NCI-H1930 (cell line): ENCODE measurements around the gene LRRC2.

Experiments
- DNase-seq, 2 experiments: peaks; one replicate each; lab custom pipeline; 2025; lab: John Stamatoyannopoulos, UW

The LRRC2 gene

DNA sequence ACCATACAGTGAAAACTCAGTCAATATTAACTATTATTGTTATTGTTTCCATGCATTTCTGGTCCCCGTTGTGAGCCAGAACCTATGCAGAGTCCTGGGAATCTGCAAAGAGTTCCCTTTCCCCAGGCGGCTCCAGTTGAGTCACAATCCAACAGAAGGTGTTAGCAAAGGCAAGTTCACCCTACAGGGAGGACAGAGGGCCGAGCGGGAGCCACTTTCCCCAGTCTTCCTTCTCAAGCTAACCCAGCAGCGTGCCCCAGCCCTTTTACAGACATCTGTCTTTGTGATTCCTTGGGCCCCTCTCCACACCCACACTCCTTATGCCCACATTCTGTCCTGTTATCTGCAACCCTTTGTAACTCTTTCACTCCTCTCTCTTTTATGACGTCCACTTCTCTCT, 88.3 kb downstream of the LRRC2 start:
- DNase-seq = no peak

DNA sequence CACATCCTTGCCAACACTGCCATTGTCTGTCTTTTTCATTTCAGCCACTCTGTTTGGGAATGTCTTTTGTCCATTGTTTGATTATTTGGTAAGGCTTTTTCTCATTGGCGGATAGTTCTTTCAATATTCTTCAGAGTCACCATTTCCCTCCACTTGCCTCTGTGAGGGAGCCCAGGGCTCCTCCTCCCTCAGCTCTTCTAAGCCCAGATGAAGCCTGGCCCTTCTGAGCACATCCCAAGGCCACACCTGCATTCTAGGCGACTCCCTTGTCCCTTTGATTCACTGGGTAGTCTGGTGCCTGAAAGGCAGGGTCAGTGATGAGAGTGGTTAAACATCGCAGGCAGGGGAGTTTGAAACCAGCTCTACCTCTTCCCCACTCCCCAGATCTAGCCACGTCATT, 89.0 kb downstream of the LRRC2 start:
- no peak for DNase-seq

DNA sequence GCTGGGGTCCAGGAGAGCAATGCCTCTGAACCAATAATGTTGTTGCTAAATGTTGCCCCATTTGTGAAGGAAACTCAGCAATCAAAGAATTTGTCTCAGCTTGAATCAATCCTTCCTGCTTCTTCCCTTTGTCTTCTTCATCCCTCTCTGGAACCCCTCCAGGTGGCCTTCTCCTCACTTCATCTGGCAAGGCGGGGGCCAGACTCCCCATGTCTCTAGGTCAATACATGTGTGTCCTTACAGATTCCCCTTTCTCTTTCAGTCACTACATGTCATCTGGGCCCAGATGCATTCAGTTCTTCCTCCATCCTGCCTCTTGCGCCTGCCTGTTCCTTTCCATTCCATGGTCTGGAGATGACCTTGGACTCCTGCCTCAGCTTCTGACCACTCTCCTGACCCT, 93.4 kb downstream of the LRRC2 start:
- no peak for DNase-seq

DNA sequence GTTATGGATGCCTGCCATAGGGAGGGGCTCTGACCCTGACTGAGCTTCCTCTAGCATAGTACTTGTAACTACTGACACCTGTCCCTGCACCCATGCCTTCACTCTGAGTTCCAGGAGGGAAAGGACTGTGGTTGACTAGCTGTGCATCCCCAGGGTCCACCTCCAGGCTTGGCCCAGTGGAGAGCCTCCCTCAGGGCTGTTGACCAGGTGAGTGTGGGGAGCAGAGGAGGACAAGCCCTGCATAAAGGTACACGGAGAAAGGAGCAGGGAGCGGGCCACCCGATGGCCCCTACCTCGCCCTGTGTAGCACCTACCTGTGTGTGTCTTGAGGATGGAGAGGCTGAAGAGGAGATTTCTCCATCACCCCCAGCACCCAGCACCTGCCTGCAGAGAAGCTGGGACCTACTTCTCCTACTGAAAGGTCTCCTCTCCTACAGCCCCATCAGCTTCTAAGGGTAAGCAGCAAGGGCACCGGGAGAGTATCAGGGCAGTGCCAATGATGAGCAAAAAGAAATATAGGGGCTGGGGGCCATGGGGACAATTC, 94.7 kb downstream of the LRRC2 start:
- no peak for DNase-seq

DNA sequence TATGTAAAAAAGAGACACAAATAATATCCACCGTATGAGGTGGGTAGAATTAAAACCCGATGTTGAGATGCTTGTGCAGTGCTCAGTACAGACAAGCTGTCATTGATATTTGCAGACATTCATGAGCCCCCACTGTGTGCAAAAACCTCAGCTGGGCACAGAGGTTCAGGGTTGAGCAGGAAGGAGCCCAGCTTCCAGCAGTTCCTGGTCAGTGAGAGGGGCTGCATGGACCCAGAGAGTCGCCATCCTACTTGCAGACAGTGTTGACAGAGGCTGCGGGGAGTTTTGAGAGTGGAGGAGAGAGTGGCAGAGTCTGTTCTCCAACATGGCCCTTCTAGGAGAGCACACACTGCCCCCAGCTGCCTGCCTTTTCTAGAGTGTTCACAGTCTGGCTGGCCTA, 95.3 kb downstream of the LRRC2 start:
- no peak for DNase-seq

DNA sequence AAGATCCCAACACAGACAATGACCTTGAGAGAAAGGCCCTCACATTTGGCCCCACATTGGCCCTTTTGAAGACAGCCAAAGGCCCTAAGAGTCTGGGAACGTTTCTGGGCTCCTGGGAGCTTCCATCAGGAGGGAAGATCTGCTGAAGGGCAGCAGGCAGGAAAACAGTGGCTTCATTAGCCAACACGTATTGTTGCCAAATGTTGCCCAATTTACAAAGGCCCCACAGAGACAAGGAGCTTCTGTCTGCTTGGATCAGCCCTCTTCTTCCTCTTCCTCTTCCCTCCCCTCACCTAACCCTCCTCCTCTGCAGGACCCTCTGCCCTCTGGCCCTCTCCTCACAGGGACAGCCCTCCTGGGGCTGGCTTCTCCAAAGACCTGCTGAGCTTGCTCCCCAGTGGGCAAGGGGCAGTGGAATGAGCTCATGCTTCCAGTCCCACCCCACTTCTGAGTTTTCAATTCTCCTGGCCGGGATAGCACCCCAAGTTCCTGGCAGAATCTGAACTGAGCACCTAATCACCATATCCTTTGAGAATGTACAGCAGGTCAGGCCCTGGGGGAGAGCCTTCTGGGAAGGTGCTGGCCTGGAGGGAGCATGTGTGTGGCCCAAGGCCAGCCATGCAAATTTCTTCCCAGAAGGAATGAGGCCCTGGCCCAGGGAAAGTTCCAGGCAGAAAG, 96.3 kb downstream of the LRRC2 start:
- no peak for DNase-seq

DNA sequence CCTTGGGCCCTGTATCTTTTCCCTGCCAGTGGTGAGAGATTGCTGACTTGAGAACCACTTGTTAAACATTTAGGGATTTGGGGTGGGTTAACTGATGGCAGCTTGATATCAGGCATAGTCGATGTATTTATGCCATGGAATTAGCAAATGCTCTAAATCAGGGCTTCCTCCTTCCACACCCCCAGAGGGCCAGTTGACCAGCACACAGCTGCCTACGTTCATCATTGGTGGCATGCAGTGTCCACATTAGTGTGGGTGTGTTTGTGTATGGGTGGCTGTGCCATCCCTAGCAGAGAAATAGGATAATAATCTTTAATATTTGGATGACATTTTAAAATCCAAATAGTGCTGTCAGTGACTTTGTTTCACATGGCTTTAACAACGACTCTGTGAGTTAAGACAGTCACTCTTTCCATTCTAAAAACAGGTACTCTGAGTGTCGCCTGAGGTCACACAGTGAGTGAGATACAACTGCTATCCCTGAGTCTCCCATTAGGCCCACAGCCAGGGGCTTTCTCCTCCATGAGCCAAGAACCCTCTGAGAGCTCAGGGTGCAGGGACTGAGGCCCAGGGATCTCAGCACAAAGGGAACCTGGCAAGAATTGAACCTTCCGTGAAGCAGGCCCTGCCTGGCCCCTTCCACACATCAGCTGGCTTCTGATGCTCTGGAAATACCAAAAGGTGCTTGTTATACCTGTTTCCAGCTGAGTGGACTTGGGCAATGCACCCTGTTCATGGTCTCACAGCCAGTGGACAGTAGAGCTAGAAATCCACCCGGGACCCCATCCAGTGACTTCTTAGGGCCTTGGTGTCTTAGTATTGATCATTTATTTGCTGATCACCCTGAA, 97.1 kb downstream of the LRRC2 start:
- no peak for DNase-seq

DNA sequence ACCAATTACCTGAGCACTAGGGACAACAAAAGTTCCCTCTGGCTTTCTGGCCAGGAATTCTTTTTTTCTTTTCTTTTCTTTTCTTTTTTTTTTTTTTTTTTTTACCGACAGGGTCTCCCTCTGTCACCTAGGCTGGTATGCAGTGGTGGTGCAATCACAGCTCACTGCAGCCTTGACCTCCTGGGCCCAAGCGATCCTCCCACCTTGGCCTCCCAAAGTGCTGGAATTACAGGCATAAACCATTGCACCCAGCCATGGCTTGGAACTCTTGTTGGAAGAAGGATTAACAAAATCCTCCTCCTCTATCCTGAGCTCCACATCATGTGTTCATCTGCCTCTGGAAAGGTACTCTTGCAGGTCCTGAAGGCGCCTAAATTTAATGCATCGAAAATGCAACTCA, 98.5 kb downstream of the LRRC2 start:
- DNase-seq = no peak

DNA sequence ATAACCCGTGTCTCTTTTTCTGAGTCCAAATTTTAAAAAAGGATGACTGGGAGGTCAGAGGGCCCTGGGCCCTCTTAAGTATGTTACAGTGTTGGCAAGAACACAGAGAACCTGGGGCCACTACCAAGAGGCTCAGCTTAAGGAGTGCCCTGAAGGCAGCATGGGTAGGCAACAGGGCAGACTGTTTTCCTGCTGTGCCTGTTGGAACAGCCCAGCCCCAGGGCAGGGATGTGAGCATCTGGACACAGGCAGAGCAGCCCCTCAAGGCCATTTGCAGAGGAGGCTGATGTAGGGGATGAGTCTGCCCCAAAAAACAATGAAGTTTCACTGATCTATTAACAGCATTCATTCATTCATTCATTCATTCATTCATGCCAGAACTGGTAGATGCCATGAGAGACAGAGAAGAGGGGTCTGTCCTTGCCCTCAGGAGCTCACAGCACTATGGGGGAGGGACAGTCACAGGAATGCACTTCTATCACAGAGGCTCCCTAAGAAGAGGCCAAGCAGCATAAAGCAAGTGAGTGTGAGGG, 99.2 kb downstream of the LRRC2 start:
- DNase-seq = no peak

DNA sequence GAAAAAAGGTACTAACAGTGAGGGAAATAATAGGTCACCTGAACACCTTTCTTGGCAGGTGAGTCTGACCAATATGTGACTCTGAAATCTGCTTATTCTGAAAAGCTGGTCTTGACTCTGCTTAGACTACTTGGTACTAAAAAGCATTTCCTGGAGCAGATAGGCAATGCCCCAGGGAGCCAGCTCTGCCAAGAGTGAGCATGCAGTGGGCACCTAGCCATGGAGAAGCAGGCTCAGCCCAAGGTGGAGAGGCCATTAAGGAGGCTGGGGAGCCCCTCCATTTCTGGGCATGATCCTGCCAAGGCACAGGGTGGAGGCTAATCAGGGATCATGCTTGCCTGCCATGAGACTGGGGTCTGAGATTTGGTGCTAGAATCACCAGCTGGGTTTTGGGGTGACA, 99.8 kb downstream of the LRRC2 start:
- DNase-seq = no peak
